Skin epidermis (tissue), 12 donors: ENCODE measurements around the gene ACSS2.

Experiments used
- H3K27ac ChIP-seq, 21 experiments: fragments of 200-600 bp; sonication (generic) in 11 of 21; one replicate each; pipeline ENCODE4 v1.5.0; 2020; ENCODE audit warnings: mild to moderate bottlenecking in 3 of 21, inconsistent platforms in 2 of 21, moderate library complexity in 2 of 21
- H3K4me3 ChIP-seq, 7 experiments: fragments of 200-600 bp; sonication (generic) in 2 of 7; one replicate each; pipeline ENCODE4 v1.5.0; 2020; ENCODE audit warnings: inconsistent platforms in 2 of 7, mild to moderate bottlenecking in 2 of 7, moderate library complexity in 1 of 7

Gene ACSS2

GRCh38 chr20:34970193-34970840 lies 93.9 kb downstream of the ACSS2 start:
- H3K4me3 ChIP-seq, result no peak overlapping the region

DNA sequence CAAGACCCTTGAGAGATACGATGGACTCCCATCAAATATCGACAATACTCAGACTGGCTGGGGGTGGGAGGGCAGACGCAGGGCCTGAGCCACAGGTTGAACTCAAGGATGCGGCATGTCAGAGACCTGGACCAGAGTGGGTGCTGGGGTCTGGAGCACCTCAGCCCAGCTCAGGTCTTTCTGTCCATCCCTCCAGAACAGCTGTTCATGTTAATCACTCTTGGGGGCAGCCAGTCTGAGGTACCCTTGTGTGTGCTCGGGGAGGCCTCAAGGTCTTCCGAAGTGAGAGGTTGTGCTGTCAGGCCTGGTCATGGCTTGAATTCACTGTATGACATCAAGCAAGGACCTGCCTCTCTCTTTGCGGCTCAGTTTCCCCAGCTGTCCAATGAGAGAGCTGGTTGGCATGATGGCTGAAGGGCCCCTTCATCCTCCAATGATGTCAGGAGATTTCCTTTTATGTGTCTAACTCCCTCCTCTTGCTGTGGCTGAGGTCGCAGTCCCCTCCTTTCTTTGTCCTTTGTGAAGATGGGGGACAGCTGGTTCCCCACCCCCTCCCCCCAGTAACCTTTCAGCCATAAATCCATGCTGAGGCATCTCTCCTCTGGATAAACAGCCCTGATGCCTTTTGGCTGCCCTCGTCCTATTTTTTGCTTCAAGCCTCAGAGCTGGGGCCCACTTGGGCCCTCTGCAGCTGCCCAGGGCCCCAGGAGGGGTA lies 94.6 kb downstream of the ACSS2 start:
- H3K4me3 ChIP-seq, result no peak overlapping the region
- no peak overlapping the region for H3K27ac ChIP-seq

More at GRCh38 chr20:34970193-34970840, 93.9 kb downstream of the ACSS2 start:
- no peak overlapping the region for H3K27ac ChIP-seq

DNA sequence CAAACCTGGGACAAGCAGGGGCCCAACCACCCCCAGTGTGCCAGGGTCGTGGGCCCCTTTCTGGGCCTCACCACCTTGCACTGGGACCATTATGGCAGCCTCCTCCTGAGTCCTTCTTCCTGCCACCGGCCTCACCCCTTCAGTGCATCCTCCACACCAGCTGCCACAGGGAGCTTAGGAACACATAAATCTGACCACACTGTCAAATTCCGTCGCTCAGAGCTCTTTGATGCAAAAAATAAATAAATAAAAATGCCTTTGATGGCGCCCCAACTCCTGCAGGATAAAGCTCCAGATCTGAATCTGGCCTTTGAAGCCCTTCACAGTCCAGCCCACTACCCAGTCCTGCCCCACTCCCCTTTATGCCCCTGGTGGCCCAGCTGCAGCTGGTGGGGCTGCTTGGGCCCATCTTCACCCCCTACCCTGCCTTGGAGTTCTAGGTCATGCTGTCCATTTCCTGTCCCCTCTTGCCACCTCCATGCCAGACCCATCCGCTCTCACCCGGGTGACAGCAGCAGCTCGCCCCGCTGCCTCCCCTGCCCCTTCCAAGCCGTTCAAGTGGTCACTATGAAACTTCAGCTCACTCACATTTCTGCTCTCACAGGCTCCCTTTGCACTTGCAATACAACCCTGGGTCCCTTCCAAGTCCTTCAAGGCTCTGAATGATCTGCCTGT lies 95.3 kb downstream of the ACSS2 start:
- H3K27ac ChIP-seq, result no peak overlapping the region

GRCh38 chr20:34974246-34974645 lies 97.8 kb downstream of the ACSS2 start:
- Histone ChIP-seq H3K4me3 (no peak overlapping the region), H3K27ac (no peak overlapping the region)

More for the DNA sequence above, 95.3 kb downstream of the ACSS2 start:
- no peak overlapping the region for H3K4me3 ChIP-seq

GRCh38 chr20:34976286-34976685 lies 99.9 kb downstream of the ACSS2 start:
- no peak overlapping the region for H3K4me3 ChIP-seq
- H3K27ac ChIP-seq, result no peak overlapping the region
